Bronchial smooth muscle cell (primary cell): ENCODE data around the gene MOB1B. TPM values are rescaled to one million over a fixed set of nuclear protein-coding genes. Genes with fewer than 3 reads are reported as not detected.

Experiments used
- total RNA-seq: library from RNA; depleted of rRNA; stranded (reverse); fragments of >200 nt; gene quantifications from 2 replicates; pipeline ENCODE4 v1.2.1, GENCODE V29; 2014

MOB1B gene
- total RNA-seq = 4.2 and 8.7 TPM in 2 replicates

DNA sequence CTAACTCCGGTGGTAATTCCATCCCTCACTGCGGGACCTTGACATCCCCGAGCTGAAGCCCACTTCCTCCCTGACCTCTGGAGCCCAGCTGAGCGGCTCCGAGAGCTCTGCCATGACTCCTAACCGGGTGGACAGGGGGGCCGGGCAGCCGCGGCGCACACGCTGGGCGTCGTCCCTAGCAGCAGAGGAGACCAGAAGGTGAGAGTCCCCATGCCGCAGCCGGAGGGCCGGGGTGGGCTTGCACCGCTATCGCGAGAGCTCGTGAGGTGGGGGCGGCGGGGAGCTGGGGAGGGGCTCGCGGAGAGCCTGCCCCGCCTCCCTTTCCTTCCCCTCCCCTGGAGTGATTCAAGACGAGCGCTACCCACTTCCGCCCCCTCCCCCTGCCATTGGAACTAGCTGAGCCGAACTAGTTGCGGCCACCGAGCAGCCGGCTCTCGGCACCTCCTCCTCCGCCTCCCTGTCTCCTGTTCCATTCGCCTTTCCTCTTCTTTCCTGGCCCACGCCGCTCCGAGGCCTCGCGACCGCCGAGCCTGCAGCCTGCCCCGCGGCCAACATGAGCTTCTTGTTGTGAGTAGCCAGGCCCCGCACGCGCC lies at the start of gene MOB1B:
Gene MOB1B (plus strand): TSS at position 386 of the 593 bp plus-strand sequence. CDS start 168 bp downstream, at position 554.

DNA sequence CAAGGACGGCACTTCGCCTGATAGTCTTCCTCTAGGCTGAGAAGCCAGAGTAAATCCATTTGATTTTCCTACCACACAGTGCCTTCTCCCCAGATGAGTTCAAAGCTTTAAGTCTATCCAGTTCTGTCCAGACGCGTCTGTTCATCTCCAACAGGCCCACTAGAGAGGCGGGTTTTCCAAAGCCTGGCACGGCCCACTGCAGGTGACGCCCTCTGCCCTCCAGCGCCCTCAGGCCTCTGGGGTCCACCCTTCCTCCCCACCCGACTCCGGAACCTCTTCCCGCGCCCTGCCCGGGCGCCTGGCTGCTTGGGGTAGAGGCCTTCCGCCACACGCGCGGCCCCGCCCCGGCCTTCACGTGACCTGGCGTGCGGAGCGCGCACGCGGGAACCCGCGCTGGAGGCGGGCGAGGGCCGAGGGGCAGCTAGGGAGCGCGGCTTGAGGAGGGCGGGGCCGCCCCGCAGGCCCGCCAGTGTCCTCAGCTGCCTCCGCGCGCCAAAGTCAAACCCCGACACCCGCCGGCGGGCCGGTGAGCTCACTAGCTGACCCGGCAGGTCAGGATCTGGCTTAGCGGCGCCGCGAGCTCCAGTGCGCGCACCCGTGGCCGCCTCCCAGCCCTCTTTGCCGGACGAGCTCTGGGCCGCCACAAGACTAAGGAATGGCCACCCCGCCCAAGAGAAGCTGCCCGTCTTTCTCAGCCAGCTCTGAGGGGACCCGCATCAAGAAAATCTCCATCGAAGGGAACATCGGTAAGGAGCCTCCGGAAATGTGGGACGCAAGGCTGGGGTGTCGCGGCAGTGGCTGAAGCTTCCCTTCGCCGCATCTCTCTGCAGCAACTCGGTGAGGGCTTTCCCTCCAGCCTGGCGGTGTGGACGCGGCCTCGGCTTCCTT lies 91.3 kb downstream of the MOB1B start, which contains the start of gene DCK:
Gene DCK (plus strand): TSS at position 469 of the 888 bp plus-strand sequence. CDS start 187 bp downstream, at position 656.

Other genes with a start within 250 kb of the MOB1B start
- 0.34 and 2.7 TPM in 2 replicates for gene JCHAIN, start 235.9 kb upstream of the MOB1B start, total RNA-seq
- gene UTP3, start 213.8 kb upstream of the MOB1B start, total RNA-seq = 19.4 and 19.5 TPM in 2 replicates
- gene RUFY3, start 180.4 kb upstream of the MOB1B start, total RNA-seq = 66.6 and 84.2 TPM in 2 replicates
- gene GRSF1, start 62.5 kb upstream of the MOB1B start, total RNA-seq = 69.4 and 80.4 TPM in 2 replicates
- 4.1 and 7.4 TPM in 2 replicates for gene DCK, start 91.3 kb downstream of the MOB1B start, total RNA-seq